SK-N-SH treated with all-trans-retinoic acid at 6 μM for 48 hours (cell line): Measurements from ENCODE around the gene COL24A1.
A peak's percentile ranks its signal among the peaks of the same experiment; 100 is the strongest.
"Not testable (repeated sequence)": the region's sequence is repeated elsewhere in the genome, so short reads cannot be mapped to it uniquely, and the experiment has no call there.

Experiments
- ATAC-seq: fragments of 200-7000 bp; cut with Tn5 transposase; 3 replicates; pipeline ENCODE4 v1.9.1; 2020; ENCODE audit warnings: mild to moderate bottlenecking, moderate library complexity
- ARNTL ChIP-seq: fragments of 450-650 bp; formaldehyde crosslinking; IDR thresholded peaks from 2 replicates; pipeline ENCODE4 v1.5.0; 2020; ENCODE audit warnings: low read depth, mild to moderate bottlenecking, moderate library complexity, borderline replicate concordance
- BACH2 ChIP-seq: fragments of 250-450 bp; sonication (Bioruptor Pico); IDR thresholded peaks from 2 replicates; pipeline ENCODE4 v1.9.0; 2021; ENCODE audit warnings: mild to moderate bottlenecking, borderline replicate concordance
- CREB5 ChIP-seq: fragments of 250-450 bp; sonication (Bioruptor Pico); IDR thresholded peaks from 2 replicates; pipeline ENCODE4 v1.5.1; 2020; ENCODE audit warnings: low read depth, mild to moderate bottlenecking, moderate library complexity
- CSDC2 ChIP-seq: fragments of 250-450 bp; sonication (Bioruptor Pico); IDR thresholded peaks from 2 replicates; pipeline ENCODE4 v1.5.0; 2020; ENCODE audit warnings: mild to moderate bottlenecking, moderate library complexity
- CSRNP3 ChIP-seq: fragments of 250-450 bp; sonication (Bioruptor Pico); IDR thresholded peaks from 2 replicates; pipeline ENCODE4 v1.5.1; 2021; ENCODE audit warnings: mild to moderate bottlenecking, moderate library complexity
- GLIS3 ChIP-seq: fragments of 250-450 bp; sonication (Bioruptor Pico); IDR thresholded peaks from 2 replicates; pipeline ENCODE4 v1.5.0; 2020; ENCODE audit warnings: mild to moderate bottlenecking, moderate library complexity
- PATZ1 ChIP-seq: fragments of 250-450 bp; sonication (Bioruptor Pico); IDR thresholded peaks from 2 replicates; pipeline ENCODE4 v1.8.0; 2020; ENCODE audit warnings: mild to moderate bottlenecking, moderate library complexity, borderline replicate concordance
- POU6F1 ChIP-seq: fragments of 250-450 bp; sonication (Bioruptor Pico); IDR thresholded peaks from 2 replicates; pipeline ENCODE4 v1.8.0; 2021; ENCODE audit warnings: low read depth, mild to moderate bottlenecking, moderate library complexity, borderline replicate concordance
- SNAI2 ChIP-seq: fragments of 250-450 bp; sonication (Bioruptor Pico); IDR thresholded peaks from 2 replicates; pipeline ENCODE4 v1.5.0; 2020; ENCODE audit warnings: mild to moderate bottlenecking, moderate library complexity
- TCF4 ChIP-seq: fragments of 250-450 bp; sonication (Bioruptor Pico); IDR thresholded peaks from 2 replicates; pipeline ENCODE4 v1.8.0; 2021; ENCODE audit warnings: mild to moderate bottlenecking, moderate library complexity, borderline replicate concordance
- TOX ChIP-seq: fragments of 250-450 bp; sonication (Bioruptor Pico); IDR thresholded peaks from 2 replicates; pipeline ENCODE4 v1.8.0; 2021; ENCODE audit warnings: mild to moderate bottlenecking, moderate library complexity, borderline replicate concordance
- TSHZ2 ChIP-seq: fragments of 250-450 bp; sonication (Bioruptor Pico); IDR thresholded peaks from 2 replicates; pipeline ENCODE4 v1.5.0; 2020; ENCODE audit warnings: mild to moderate bottlenecking, moderate library complexity
- ZC3H10 ChIP-seq: fragments of 250-450 bp; sonication (Bioruptor Pico); IDR thresholded peaks from 2 replicates; pipeline ENCODE4 v1.5.1; 2021; ENCODE audit warnings: mild to moderate bottlenecking, moderate library complexity
- ZFP3 ChIP-seq: fragments of 250-450 bp; sonication (Bioruptor Pico); IDR thresholded peaks from 2 replicates; pipeline ENCODE4 v1.5.0; 2020; ENCODE audit warnings: mild to moderate bottlenecking, moderate library complexity
- ZNF565 ChIP-seq: fragments of 450-650 bp; formaldehyde crosslinking; conservative IDR thresholded peaks from 2 replicates; pipeline ENCODE4 v1.5.0; 2020; ENCODE audit warnings: low read depth, mild to moderate bottlenecking, moderate library complexity
- ZNF70 ChIP-seq: fragments of 450-650 bp; formaldehyde crosslinking; IDR thresholded peaks from 2 replicates; pipeline ENCODE4 v1.5.0; 2020; ENCODE audit warnings: mild to moderate bottlenecking, moderate library complexity
- ZNF8 ChIP-seq: fragments of 450-650 bp; formaldehyde crosslinking; IDR thresholded peaks from 2 replicates; pipeline ENCODE4 v1.5.0; 2020; ENCODE audit warnings: mild to moderate bottlenecking, moderate library complexity

COL24A1 gene

GRCh38 chr1:85957760-85958159 is 198.8 kb downstream of the COL24A1 start:
- no peak for ATAC-seq
- TF ChIP-seq ZC3H10 (CRISPR knock-in tag) (no peak), TCF4 (no peak), BACH2 (CRISPR knock-in tag) (no peak), CREB5 (CRISPR knock-in tag) (no peak), SNAI2 (CRISPR knock-in tag) (no peak), PATZ1 (CRISPR knock-in tag) (no peak), ARNTL (no peak), TOX (no peak), ZNF70 (CRISPR knock-in tag) (no peak), ZNF565 (CRISPR knock-in tag) (no peak)
- TF ChIP-seq, all 23 proteins: peak for 0

- ATAC-seq, result not testable (repeated sequence)
Observed at GRCh38 chr1:85955218-85955617, 201.4 kb downstream of the COL24A1 start.

GRCh38 chr1:85952460-85952859 is 204.1 kb downstream of the COL24A1 start:
- TF ChIP-seq POU6F1 (CRISPR knock-in tag), result no peak
- 0 out of 2 replicates have a peak, but pooled peaks have one; percentile 24 for TF ChIP-seq TSHZ2 (CRISPR knock-in tag)
- no peak for TF ChIP-seq CSDC2 (CRISPR knock-in tag)
- no peak for TF ChIP-seq ZFP3 (CRISPR knock-in tag)
- no peak for ATAC-seq

- no peak for ATAC-seq
- TF ChIP-seq ZNF565 (CRISPR knock-in tag) (no peak), POU6F1 (CRISPR knock-in tag) (no peak), TOX (no peak), ZFP3 (CRISPR knock-in tag) (no peak), CSDC2 (CRISPR knock-in tag) (no peak), TCF4 (no peak), BACH2 (CRISPR knock-in tag) (no peak), CSRNP3 (no peak), ZC3H10 (CRISPR knock-in tag) (no peak), ZNF8 (CRISPR knock-in tag) (no peak), GLIS3 (CRISPR knock-in tag) (no peak)
Observed at GRCh38 chr1:85947186-85947585, 209.4 kb downstream of the COL24A1 start.
